NT2/D1 (cell line): Measurements from ENCODE around the gene WSB2.

Experiments
- SUZ12 ChIP-seq: IDR thresholded peaks from 2 replicates; pipeline ENCODE4 v1.6.1; 2011; ENCODE audit not compliant: insufficient read length, insufficient read depth; ENCODE audit errors: extremely low read depth
- YY1 ChIP-seq: IDR thresholded peaks from 2 replicates; pipeline ENCODE4 v1.6.1; 2011; ENCODE audit not compliant: insufficient read length, insufficient read depth
- ZNF274 ChIP-seq: IDR thresholded peaks from 2 replicates; pipeline ENCODE4 v1.6.1; 2011; ENCODE audit warnings: mild to moderate bottlenecking, low read depth, low read length

DNA sequence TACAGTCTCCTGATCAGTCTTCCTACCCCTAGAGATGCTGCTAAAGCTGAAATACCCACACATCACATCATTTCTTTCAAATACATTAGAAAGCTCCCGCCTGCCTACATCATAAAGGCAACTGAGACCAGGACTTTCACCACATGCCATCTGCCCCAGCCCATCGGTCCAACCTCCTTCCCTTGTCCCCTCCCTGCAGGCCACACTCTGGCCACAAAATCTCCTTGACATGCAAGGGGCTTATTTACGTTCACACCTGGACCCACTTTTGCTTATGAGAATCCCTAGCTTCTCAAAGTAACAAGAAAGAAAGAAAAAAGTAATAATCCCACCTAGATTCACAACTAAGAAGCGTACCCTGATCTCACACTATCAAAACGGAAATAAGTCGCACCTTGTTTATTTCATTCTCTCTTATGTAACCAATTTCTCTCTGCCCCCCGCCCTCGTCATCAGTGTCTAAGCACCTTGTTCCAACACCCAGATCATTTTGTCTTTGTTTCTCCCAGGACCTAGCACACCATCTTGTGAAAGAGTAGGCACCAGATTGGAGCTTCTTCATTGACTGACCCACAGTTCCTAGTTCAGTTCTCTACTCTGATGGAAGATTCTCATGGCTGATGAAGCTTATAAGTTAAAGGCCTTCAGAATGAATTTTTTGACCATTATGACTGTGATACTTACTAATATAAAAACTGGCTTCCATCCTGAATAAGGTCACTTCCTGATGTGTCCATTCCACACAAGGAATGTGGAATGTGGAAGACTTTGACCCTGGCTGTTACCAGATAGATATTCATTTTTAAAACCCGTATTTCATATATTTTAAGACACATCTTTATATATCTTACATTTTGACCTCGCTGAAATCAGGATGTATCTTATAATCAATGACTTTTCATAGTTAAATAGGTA lies 7.7 kb downstream of the WSB2 start:
- TF ChIP-seq SUZ12, result no peak
- no peak for TF ChIP-seq ZNF274
- TF ChIP-seq YY1, result no peak
